SW 1271 (cell line): ENCODE measurements around the gene MORC2.

ENCODE experiments used
- DNase-seq, 2 experiments: peaks; one replicate each; lab custom pipeline; 2025; lab: John Stamatoyannopoulos, UW

The MORC2 gene

GRCh38 chr22:30968015-30968923 is at the start of gene MORC2:
Gene MORC2, minus strand, starts transcription at chr22:30968774. Its CDS starts 885 bp downstream, at chr22:30967889.
- peak in 1 of 2 experiments; percentile 63 for DNase-seq

GRCh38 chr22:31005535-31005934 is 37.0 kb upstream of the MORC2 start:
- no peak for DNase-seq

- DNase-seq = no peak
These were observed 32.7 kb upstream of the MORC2 start for GRCh38 chr22:31001124-31001770.

GRCh38 chr22:30998329-30998728 is 29.8 kb upstream of the MORC2 start:
- DNase-seq = no peak

GRCh38 chr22:30996462-30996861 is 27.9 kb upstream of the MORC2 start:
- DNase-seq = no peak

- no peak for DNase-seq
These were observed 26.4 kb upstream of the MORC2 start for GRCh38 chr22:30994960-30995359.

GRCh38 chr22:30992565-30992964 is 24.0 kb upstream of the MORC2 start:
- no peak for DNase-seq

- no peak for DNase-seq
These were observed 22.1 kb upstream of the MORC2 start for GRCh38 chr22:30990690-30991089.

GRCh38 chr22:30989474-30989873 is 20.9 kb upstream of the MORC2 start:
- DNase-seq = no peak

- no peak for DNase-seq
These were observed 17.1 kb upstream of the MORC2 start for GRCh38 chr22:30985561-30986208.

- DNase-seq = no peak
These were observed 15.7 kb upstream of the MORC2 start for GRCh38 chr22:30984317-30984716.

- DNase-seq = no peak
These were observed 13.9 kb upstream of the MORC2 start for GRCh38 chr22:30982512-30982911.

- no peak for DNase-seq
These were observed 11.4 kb upstream of the MORC2 start for GRCh38 chr22:30979932-30980331.

- DNase-seq = no peak
These were observed 9.9 kb upstream of the MORC2 start for GRCh38 chr22:30978304-30978962.

- no peak for DNase-seq
These were observed 1.8 kb upstream of the MORC2 start for GRCh38 chr22:30970356-30970746.

GRCh38 chr22:30969532-30970355 is 1.2 kb upstream of the MORC2 start:
- peak in 1 of 2 experiments; percentile 13 for DNase-seq

- DNase-seq = peak; percentile 83 to 92
These were observed 454 bp upstream of the MORC2 start, which contains the start of gene TUG1 for GRCh38 chr22:30968924-30969531. Gene TUG1, plus strand, starts transcription at chr22:30969265.

GRCh38 chr22:30964858-30965257 is 3.7 kb downstream of the MORC2 start:
- DNase-seq = no peak

- DNase-seq = no peak
These were observed 13.4 kb downstream of the MORC2 start for GRCh38 chr22:30955153-30955552.

- no peak for DNase-seq
These were observed 15.4 kb downstream of the MORC2 start for GRCh38 chr22:30953206-30953605.
